ENCODE results near the gene TRIM27.

The TRIM27 gene

DNA sequence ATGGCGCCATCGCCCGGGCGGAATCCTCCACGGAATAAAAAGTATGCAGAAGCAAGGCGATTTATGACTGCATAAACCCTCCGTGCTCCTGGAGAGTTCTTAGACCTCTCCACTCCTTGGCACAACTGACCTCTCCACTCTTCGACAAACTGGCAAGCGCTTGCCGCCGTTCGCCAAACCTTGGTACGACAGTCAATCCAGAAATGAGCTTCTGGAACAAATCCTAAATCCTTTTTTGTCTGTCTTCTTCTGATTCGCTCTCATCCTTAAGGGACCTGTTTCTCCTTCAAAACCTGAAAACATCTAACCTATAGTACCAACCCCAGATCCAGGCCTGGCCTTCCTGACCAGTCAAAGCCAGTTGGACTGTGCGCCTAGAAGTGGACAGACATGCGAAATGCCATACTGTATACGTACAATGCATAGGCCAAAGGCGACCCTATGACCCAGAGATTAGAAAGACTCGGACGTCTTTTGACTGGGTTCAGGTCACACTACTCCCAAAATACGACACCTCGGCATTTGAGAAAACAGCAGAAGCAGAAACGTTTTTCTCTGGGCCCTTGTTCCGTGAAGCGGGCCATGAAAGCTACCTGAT lies 59.4 kb downstream of the TRIM27 start:
- peak overlapping the region; percentile 54 for H3K9ac ChIP-seq (ENCODE audit: low read length)
- H3K27ac ChIP-seq (ENCODE audit: low read depth, low read length) = no peak overlapping the region
- no CpG with 5 or more reads among the region's 25 CpGs for WGBS (ENCODE audit: extremely low coverage, insufficient coverage, low lambda C conversion rate)

DNA sequence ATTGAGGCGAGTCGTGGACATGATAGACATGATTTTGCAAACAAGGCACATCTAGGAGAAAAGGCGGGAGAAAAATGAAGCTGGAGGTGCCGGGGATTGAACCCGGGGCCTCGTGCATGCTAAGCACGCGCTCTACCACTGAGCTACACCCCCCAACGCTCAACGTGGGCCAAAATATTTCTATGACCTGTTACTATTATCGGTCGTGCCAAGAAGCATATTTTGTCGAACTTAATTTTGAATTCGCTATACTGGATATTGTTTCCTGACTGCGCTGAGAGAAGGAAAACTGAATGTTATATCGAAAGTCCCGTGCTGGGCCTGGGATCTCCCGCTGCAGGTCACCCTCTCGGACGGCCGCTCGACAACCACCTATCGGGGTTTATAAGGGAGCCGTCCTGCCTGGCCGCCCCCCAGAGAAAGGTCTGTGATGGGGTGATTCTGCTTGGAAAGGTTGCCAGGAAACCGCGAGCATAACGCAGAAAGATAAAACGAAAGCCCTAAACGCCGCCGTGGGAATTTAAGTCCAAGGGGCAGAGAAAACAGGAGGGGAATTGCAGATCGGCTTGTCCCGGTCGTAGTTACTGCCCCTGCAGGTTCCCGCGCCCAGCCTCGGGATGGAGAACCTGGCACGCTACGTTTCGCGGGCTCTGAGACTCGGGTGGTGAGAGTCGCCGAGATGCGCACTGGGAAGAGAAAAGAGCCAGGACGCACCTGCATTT lies 60.0 kb downstream of the TRIM27 start:
- Histone ChIP-seq H3K79me1 (ENCODE audit: low read length) (no peaks in the 10 kb centered on the region), H3K4me2 (ENCODE audit: low read length) (peak overlapping the region; percentile 49), H3K18ac (ENCODE audit: low read length) (no peak overlapping the region), H3K27me3 (ENCODE audit: insufficient read depth, low read length, poor library complexity) (no peaks in the 10 kb centered on the region), H3K9ac (ENCODE audit: low read length) (peak overlapping the region; percentile 54), H3K36me3 (ENCODE audit: control insufficient read depth, insufficient read depth, low read length) (no peaks in the 10 kb centered on the region), H3K56ac (ENCODE audit: low read length) (peak overlapping the region; percentile 75), H3K27ac (ENCODE audit: low read depth, low read length) (no peak overlapping the region), H3K4me3 (ENCODE audit: low read length) (peak overlapping the region; percentile 76), H3K4me1 (ENCODE audit: control insufficient read depth, low read depth, low read length) (peaks cover 5% of the 10 kb centered on the region), H2AK5ac (ENCODE audit: low read length) (no peak overlapping the region), H2BK15ac (replicated peaks; ENCODE audit: low read depth) (no peak overlapping the region), H3K4ac (ENCODE audit: low read depth, low read length) (no peak overlapping the region), H4K5ac (ENCODE audit: low read length) (no peak overlapping the region), H3K79me2 (ENCODE audit: control insufficient read depth, insufficient read depth, low read length) (no peaks in the 10 kb centered on the region), H2BK120ac (ENCODE audit: low read depth, low read length) (no peak overlapping the region), H4K8ac (ENCODE audit: low read depth, low read length) (no peak overlapping the region), H2BK5ac (ENCODE audit: low read length) (no peak overlapping the region), H3K23ac (ENCODE audit: low read length) (no peak overlapping the region)
- WGBS (ENCODE audit: extremely low coverage, insufficient coverage, low lambda C conversion rate) = no CpG with 5 or more reads among the region's 47 CpGs
- DNase-seq = peak; percentile 79

More for the DNA sequence above, 59.4 kb downstream of the TRIM27 start:
- no peak for DNase-seq
- no peak overlapping the region for H3K18ac ChIP-seq (ENCODE audit: low read length)
- no peak overlapping the region for H4K8ac ChIP-seq (ENCODE audit: low read depth, low read length)
- no peak overlapping the region for H4K5ac ChIP-seq (ENCODE audit: low read length)
- H2BK120ac ChIP-seq (ENCODE audit: low read depth, low read length) = no peak overlapping the region
- no peak overlapping the region for H2BK15ac ChIP-seq (replicated peaks; ENCODE audit: low read depth)
- H3K4me1 ChIP-seq (ENCODE audit: control insufficient read depth, low read depth, low read length) = peaks cover 5% of the 10 kb centered on the region
- no peak overlapping the region for H2AK5ac ChIP-seq (ENCODE audit: low read length)
- H3K4ac ChIP-seq (ENCODE audit: low read depth, low read length) = no peak overlapping the region
- H3K56ac ChIP-seq (ENCODE audit: low read length) = peak overlapping the region; percentile 65
- H3K4me3 ChIP-seq (ENCODE audit: low read length) = peak overlapping the region; percentile 37
- no peaks in the 10 kb centered on the region for H3K27me3 ChIP-seq (ENCODE audit: insufficient read depth, low read length, poor library complexity)
- H3K36me3 ChIP-seq (ENCODE audit: control insufficient read depth, insufficient read depth, low read length) = no peaks in the 10 kb centered on the region
- H3K79me2 ChIP-seq (ENCODE audit: control insufficient read depth, insufficient read depth, low read length) = no peaks in the 10 kb centered on the region
- no peak overlapping the region for H3K23ac ChIP-seq (ENCODE audit: low read length)
- no peaks in the 10 kb centered on the region for H3K79me1 ChIP-seq (ENCODE audit: low read length)
- no peak overlapping the region for H2BK5ac ChIP-seq (ENCODE audit: low read length)
- peak overlapping the region; percentile 35 for H3K4me2 ChIP-seq (ENCODE audit: low read length)

DNA sequence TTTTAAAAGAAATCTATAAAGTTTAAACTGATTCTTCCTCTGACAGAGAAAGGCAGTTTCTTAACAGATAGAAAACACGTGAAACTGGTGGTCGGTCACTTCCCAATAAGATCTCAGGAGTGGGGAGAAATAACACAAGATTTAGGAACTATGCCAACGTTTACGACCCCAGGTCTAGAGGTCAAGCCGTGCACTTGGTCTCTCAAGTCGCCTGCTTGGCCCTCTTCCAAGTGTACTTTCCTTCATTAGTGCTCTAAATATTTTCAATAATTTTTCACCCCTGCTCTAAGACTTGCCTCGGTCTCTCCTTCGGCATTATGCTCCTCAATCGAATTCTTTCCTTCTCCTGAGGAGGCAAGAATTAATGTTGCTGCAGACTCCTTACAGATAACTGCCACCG lies 61.7 kb downstream of the TRIM27 start:
- H2BK15ac ChIP-seq (replicated peaks; ENCODE audit: low read depth) = no peak overlapping the region
- H3K36me3 ChIP-seq (ENCODE audit: control insufficient read depth, insufficient read depth, low read length) = no peaks in the 10 kb centered on the region
- WGBS (ENCODE audit: extremely low coverage, insufficient coverage, low lambda C conversion rate) = no CpG with 5 or more reads among the region's 10 CpGs
- H3K4me2 ChIP-seq (ENCODE audit: low read length) = no peak overlapping the region
- no peak overlapping the region for H2BK5ac ChIP-seq (ENCODE audit: low read length)
- no peak overlapping the region for H2BK120ac ChIP-seq (ENCODE audit: low read depth, low read length)
- DNase-seq = no peak
- H4K8ac ChIP-seq (ENCODE audit: low read depth, low read length) = no peak overlapping the region
- H3K9ac ChIP-seq (ENCODE audit: low read length) = no peak overlapping the region
- H3K79me2 ChIP-seq (ENCODE audit: control insufficient read depth, insufficient read depth, low read length) = no peaks in the 10 kb centered on the region
- H3K4me3 ChIP-seq (ENCODE audit: low read length) = no peak overlapping the region
- no peak overlapping the region for H3K27ac ChIP-seq (ENCODE audit: low read depth, low read length)
- H3K23ac ChIP-seq (ENCODE audit: low read length) = no peak overlapping the region
- H4K5ac ChIP-seq (ENCODE audit: low read length) = no peak overlapping the region
- no peak overlapping the region for H3K4ac ChIP-seq (ENCODE audit: low read depth, low read length)
- peaks cover 4% of the 10 kb centered on the region for H3K4me1 ChIP-seq (ENCODE audit: control insufficient read depth, low read depth, low read length)
- no peaks in the 10 kb centered on the region for H3K27me3 ChIP-seq (ENCODE audit: insufficient read depth, low read length, poor library complexity)
- H3K18ac ChIP-seq (ENCODE audit: low read length) = no peak overlapping the region
- no peak overlapping the region for H3K56ac ChIP-seq (ENCODE audit: low read length)
- no peak overlapping the region for H2AK5ac ChIP-seq (ENCODE audit: low read length)
- H3K79me1 ChIP-seq (ENCODE audit: low read length) = no peaks in the 10 kb centered on the region

DNA sequence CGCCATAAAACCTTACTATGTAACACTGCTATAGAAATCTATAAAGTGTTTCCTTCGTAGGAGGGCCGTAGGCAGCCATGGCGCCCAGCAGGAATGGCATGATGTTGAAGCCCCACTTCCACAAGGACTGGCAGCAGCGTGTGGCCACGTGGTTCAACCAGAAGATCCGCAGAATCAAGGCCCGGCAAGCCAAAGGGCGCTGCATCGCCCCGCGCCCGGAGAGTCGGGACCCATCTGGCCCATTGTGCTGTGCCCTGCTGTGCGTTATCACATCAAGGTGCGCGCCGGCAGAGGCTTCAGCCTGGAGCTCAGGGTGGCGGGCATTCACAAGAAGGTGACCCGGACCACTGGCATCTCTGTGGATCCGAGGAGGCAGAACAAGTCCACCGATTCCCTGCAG lies 62.4 kb downstream of the TRIM27 start:
- no peaks in the 10 kb centered on the region for H3K27me3 ChIP-seq (ENCODE audit: insufficient read depth, low read length, poor library complexity)
- peaks cover 2% of the 10 kb centered on the region for H3K4me1 ChIP-seq (ENCODE audit: control insufficient read depth, low read depth, low read length)
- H3K4me3 ChIP-seq (ENCODE audit: low read length) = no peak overlapping the region
- no CpG with 5 or more reads among the region's 22 CpGs for WGBS (ENCODE audit: extremely low coverage, insufficient coverage, low lambda C conversion rate)
- H2BK5ac ChIP-seq (ENCODE audit: low read length) = no peak overlapping the region
- H3K79me1 ChIP-seq (ENCODE audit: low read length) = no peaks in the 10 kb centered on the region
- no peak overlapping the region for H3K27ac ChIP-seq (ENCODE audit: low read depth, low read length)
- no peak overlapping the region for H3K9ac ChIP-seq (ENCODE audit: low read length)
- no peaks in the 10 kb centered on the region for H3K79me2 ChIP-seq (ENCODE audit: control insufficient read depth, insufficient read depth, low read length)
- no peak overlapping the region for H3K18ac ChIP-seq (ENCODE audit: low read length)
- H3K56ac ChIP-seq (ENCODE audit: low read length) = no peak overlapping the region
- H4K5ac ChIP-seq (ENCODE audit: low read length) = no peak overlapping the region
- H3K4ac ChIP-seq (ENCODE audit: low read depth, low read length) = no peak overlapping the region
- H2BK15ac ChIP-seq (replicated peaks; ENCODE audit: low read depth) = no peak overlapping the region
- no peak overlapping the region for H4K8ac ChIP-seq (ENCODE audit: low read depth, low read length)
- no peak for DNase-seq
- H3K23ac ChIP-seq (ENCODE audit: low read length) = no peak overlapping the region
- H3K36me3 ChIP-seq (ENCODE audit: control insufficient read depth, insufficient read depth, low read length) = no peaks in the 10 kb centered on the region
- H2BK120ac ChIP-seq (ENCODE audit: low read depth, low read length) = no peak overlapping the region
- H2AK5ac ChIP-seq (ENCODE audit: low read length) = no peak overlapping the region
- H3K4me2 ChIP-seq (ENCODE audit: low read length) = no peak overlapping the region

DNA sequence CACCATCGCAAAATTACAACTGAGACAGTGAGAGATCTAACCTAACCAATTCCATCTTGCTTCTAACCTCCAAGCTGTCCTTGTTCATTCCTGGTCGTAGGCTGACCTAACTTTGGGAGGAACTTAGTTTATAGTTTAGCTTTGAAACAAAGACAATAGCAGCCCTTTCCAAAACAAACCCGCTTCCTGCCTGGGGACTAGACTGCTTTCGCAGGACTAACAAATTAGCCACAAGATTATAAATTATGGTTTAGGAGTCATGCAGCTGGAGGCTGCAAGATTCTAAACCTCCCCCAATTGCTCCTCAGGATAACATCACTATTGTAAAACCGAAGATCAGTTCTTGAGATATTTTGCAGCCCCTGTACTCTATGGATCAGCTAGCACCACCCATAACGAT lies 63.2 kb downstream of the TRIM27 start:
- Histone ChIP-seq H3K18ac (ENCODE audit: low read length) (no peak overlapping the region), H3K27ac (ENCODE audit: low read depth, low read length) (no peak overlapping the region), H4K5ac (ENCODE audit: low read length) (no peak overlapping the region), H3K9ac (ENCODE audit: low read length) (no peak overlapping the region), H4K8ac (ENCODE audit: low read depth, low read length) (no peak overlapping the region), H2AK5ac (ENCODE audit: low read length) (no peak overlapping the region), H3K4me1 (ENCODE audit: control insufficient read depth, low read depth, low read length) (peaks cover 2% of the 10 kb centered on the region), H3K4me3 (ENCODE audit: low read length) (no peak overlapping the region), H2BK120ac (ENCODE audit: low read depth, low read length) (no peak overlapping the region), H3K36me3 (ENCODE audit: control insufficient read depth, insufficient read depth, low read length) (no peaks in the 10 kb centered on the region), H3K4ac (ENCODE audit: low read depth, low read length) (no peak overlapping the region), H3K23ac (ENCODE audit: low read length) (no peak overlapping the region), H2BK5ac (ENCODE audit: low read length) (no peak overlapping the region), H3K56ac (ENCODE audit: low read length) (no peak overlapping the region), H3K27me3 (ENCODE audit: insufficient read depth, low read length, poor library complexity) (no peaks in the 10 kb centered on the region), H3K4me2 (ENCODE audit: low read length) (no peak overlapping the region), H3K79me1 (ENCODE audit: low read length) (no peaks in the 10 kb centered on the region), H3K79me2 (ENCODE audit: control insufficient read depth, insufficient read depth, low read length) (no peaks in the 10 kb centered on the region), H2BK15ac (replicated peaks; ENCODE audit: low read depth) (no peak overlapping the region)
- WGBS (ENCODE audit: extremely low coverage, insufficient coverage, low lambda C conversion rate) = no CpG with 5 or more reads among the region's 6 CpGs
- DNase-seq = no peak

All from mesendoderm (in vitro differentiated cells).